CD14-positive monocyte (primary cell): ENCODE data around the gene BANK1. TPM values are rescaled to one million over a fixed set of nuclear protein-coding genes. Genes with fewer than 3 reads are reported as not detected.

Source experiments
- DNase-seq, 3 donors: peaks; one replicate each; pipeline ENCODE4 v3.0.0-alpha.2; 2011 to 2022
- H2AFZ ChIP-seq: 2 replicates; pipeline ENCODE4 v1.6.0; 2012; ENCODE audit warnings: mild to moderate bottlenecking, low read depth, low read length, inconsistent platforms; ENCODE audit not compliant: insufficient read depth, poor library complexity, severe bottlenecking
- H3K27ac ChIP-seq, 2 donors: 1 replicate in 1 of 2; 2 replicates in 1 of 2; pipeline ENCODE4 v1.5.1; 2012 to 2013; ENCODE audit warnings: low read length in 2 of 2, control low read depth in 1 of 2, inconsistent platforms in 1 of 2, low read depth in 1 of 2, mild to moderate bottlenecking in 1 of 2
- H3K27me3 ChIP-seq, 2 donors: one replicate each; pipeline versions ENCODE4 v1.6.0 to v1.6.1; 2011 to 2013; ENCODE audit warnings: low read length in 2 of 2; ENCODE audit not compliant: control insufficient read depth in 2 of 2, insufficient read depth in 2 of 2
- H3K36me3 ChIP-seq, 2 donors: replicated peaks in 1 of 2; 1 replicate in 1 of 2; 2 replicates in 1 of 2; pipeline versions ENCODE4 v1.5.1 to v1.6.1; 2012 to 2013; ENCODE audit warnings: low read length in 2 of 2, control low read depth in 1 of 2, inconsistent platforms in 1 of 2, mild to moderate bottlenecking in 1 of 2; ENCODE audit not compliant: insufficient read depth in 2 of 2, control insufficient read depth in 1 of 2
- H3K4me1 ChIP-seq, 2 donors: 1 replicate in 1 of 2; 2 replicates in 1 of 2; pipeline versions ENCODE4 v1.5.1 to v1.6.1; 2012 to 2013; ENCODE audit warnings: low read length in 2 of 2, control low read depth in 1 of 2, inconsistent platforms in 1 of 2, mild to moderate bottlenecking in 1 of 2, moderate library complexity in 1 of 2; ENCODE audit not compliant: insufficient read depth in 2 of 2, control insufficient read depth in 1 of 2
- H3K4me2 ChIP-seq: replicated peaks from 2 replicates; pipeline ENCODE3; 2012; ENCODE audit warnings: low read length, moderate library complexity, mild to moderate bottlenecking; ENCODE audit not compliant: poor library complexity, severe bottlenecking; ENCODE audit errors: extremely low read depth
- H3K4me3 ChIP-seq, 3 experiments: fragments of 200-600 bp in 1 of 3; sonication (generic) in 1 of 3; replicated peaks in 1 of 3; 1 replicate in 2 of 3; 2 replicates in 1 of 3; pipeline ENCODE4 v1.5.1; 2011 to 2013; ENCODE audit warnings: low read length in 3 of 3, mild to moderate bottlenecking in 3 of 3, control low read depth in 2 of 3, low read depth in 2 of 3, inconsistent platforms in 1 of 3, moderate library complexity in 1 of 3
- H3K79me2 ChIP-seq: 2 replicates; pipeline ENCODE4 v1.6.0; 2012; ENCODE audit warnings: mild to moderate bottlenecking, control low read depth, inconsistent platforms, low read length, moderate library complexity; ENCODE audit not compliant: insufficient read depth
- H3K9ac ChIP-seq: 2 replicates; pipeline ENCODE4 v1.6.0; 2017; ENCODE audit warnings: low read length, mild to moderate bottlenecking; ENCODE audit not compliant: insufficient read depth, poor library complexity, severe bottlenecking
- H3K9me3 ChIP-seq, 2 donors: replicated peaks in 1 of 2; 1 replicate in 1 of 2; 2 replicates in 1 of 2; pipeline versions ENCODE4 v1.5.1 to v1.6.1; 2012 to 2013; ENCODE audit warnings: low read length in 2 of 2, control low read depth in 1 of 2; ENCODE audit not compliant: control insufficient read depth in 1 of 2, insufficient read depth in 1 of 2
- H4K20me1 ChIP-seq: 2 replicates; pipeline ENCODE4 v1.6.0; 2012; ENCODE audit warnings: mild to moderate bottlenecking, low read length, control low read depth, moderate library complexity; ENCODE audit not compliant: insufficient read depth
- H3K27ac Mint-ChIP-seq, 7 donors: one replicate each; pipeline ENCODE4 v1.8.0; 2020; ENCODE audit warnings: mild to moderate bottlenecking in 7 of 7, mixed read lengths in 7 of 7, moderate library complexity in 6 of 7, inconsistent platforms in 2 of 7
- H3K27me3 Mint-ChIP-seq, 3 donors: one replicate each; pipeline ENCODE4 v1.8.0; 2021 to 2022; ENCODE audit warnings: low read depth in 3 of 3, mild to moderate bottlenecking in 3 of 3, mixed read lengths in 3 of 3, moderate library complexity in 3 of 3, inconsistent platforms in 1 of 3
- H3K36me3 Mint-ChIP-seq, 2 donors: one replicate each; pipeline ENCODE4 v1.8.0; 2020; ENCODE audit warnings: mixed read lengths in 2 of 2, inconsistent platforms in 1 of 2, mild to moderate bottlenecking in 1 of 2
- H3K4me1 Mint-ChIP-seq: one replicate; pipeline ENCODE4 v1.8.0; 2020; ENCODE audit warnings: mild to moderate bottlenecking, mixed read lengths
- H3K4me3 Mint-ChIP-seq, 2 donors: one replicate each; pipeline ENCODE4 v1.8.0; 2020; ENCODE audit warnings: mild to moderate bottlenecking in 2 of 2, mixed read lengths in 2 of 2, moderate library complexity in 1 of 2
- H3K9me3 Mint-ChIP-seq, 7 donors: one replicate each; pipeline ENCODE4 v1.8.0; 2020 to 2022; ENCODE audit warnings: mixed read lengths in 7 of 7, mild to moderate bottlenecking in 6 of 7, moderate library complexity in 6 of 7, inconsistent platforms in 2 of 7
- CTCF ChIP-seq: fragments of 200-600 bp; IDR thresholded peaks from one replicate; pipeline ENCODE4 v1.8.0; 2022; ENCODE audit warnings: antibody characterized with exemption, mild to moderate bottlenecking
- WGBS: methylation state at CpG from one replicate; pipeline ENCODE4 v1.1.5; 2013; ENCODE audit warnings: missing lambda C conversion rate; ENCODE audit not compliant: insufficient coverage; 5-methylcytosine and 5-hydroxymethylcytosine counted together
- intact Hi-C, 2 donors: fragments of 100-400 bp; cut with micrococcal nuclease; formaldehyde crosslinking; loops; one replicate each; pipeline versions ENCODE4 v1.15.0 to v1.15.1; 2023
- polyA plus RNA-seq, 3 donors: library from polyadenylated mRNA; depleted of rRNA in 1 of 3; unstranded in 2 of 3; stranded (reverse) in 1 of 3; fragments of 300-500 nt in 2 of 3; fragments of >200 nt in 1 of 3; fragmentation: Illumina TruSeq in 2 of 3; gene quantifications; 1 replicate in 2 of 3; 2 replicates in 1 of 3; pipeline ENCODE4 v1.2.3, GENCODE V29; 2012 to 2021

Gene BANK1
- polyA plus RNA-seq, 3 donors = 2.6 to 5.2 (median 2.9) TPM

- Mint-ChIP-seq H3K27me3 (peaks cover 0 to 1% (median 0%) of the 10 kb centered on the region in 3 donors), H3K4me3 (no peak overlapping the region), H3K4me1 (no peaks in the 10 kb centered on the region), H3K27ac (no peak overlapping the region), H3K9me3 (peaks cover 0 to 7% (median 0%) of the 10 kb centered on the region in 7 donors), H3K36me3 (no peaks in the 10 kb centered on the region)
- H4K20me1 ChIP-seq = no peaks in the 10 kb centered on the region
- no peaks in the 10 kb centered on the region for H3K27me3 ChIP-seq
- H3K9ac ChIP-seq = no peak overlapping the region
- no peak for DNase-seq
- H3K9me3 ChIP-seq = no peaks in the 10 kb centered on the region
- no peak for TF ChIP-seq CTCF
- H3K79me2 ChIP-seq = no peaks in the 10 kb centered on the region
- no peak overlapping the region for H2AFZ ChIP-seq
- H3K27ac ChIP-seq = no peak overlapping the region
- H3K4me2 ChIP-seq = no peak overlapping the region
- H3K4me1 ChIP-seq = no peaks in the 10 kb centered on the region
- H3K36me3 ChIP-seq = no peaks in the 10 kb centered on the region
- no peak overlapping the region for H3K4me3 ChIP-seq
- intact Hi-C loops = no loop called here
Measured at GRCh38 chr4:102055805-102056204, 265.3 kb downstream of the BANK1 start.

- Histone ChIP-seq H3K4me1 (no peaks in the 10 kb centered on the region), H4K20me1 (no peaks in the 10 kb centered on the region), H3K4me3 (no peak overlapping the region), H3K36me3 (no peaks in the 10 kb centered on the region), H3K9ac (no peak overlapping the region), H3K4me2 (no peak overlapping the region), H3K27ac (no peak overlapping the region), H2AFZ (no peak overlapping the region), H3K27me3 (no peaks in the 10 kb centered on the region), H3K79me2 (no peaks in the 10 kb centered on the region), H3K9me3 (no peaks in the 10 kb centered on the region)
- Mint-ChIP-seq H3K9me3 (peaks cover 0 to 5% (median 0%) of the 10 kb centered on the region in 7 donors), H3K27me3 (peaks cover 0 to 1% (median 0%) of the 10 kb centered on the region in 3 donors), H3K36me3 (no peaks in the 10 kb centered on the region), H3K4me3 (no peak overlapping the region), H3K27ac (peak overlapping the region in 1 of 7 donors; percentile 79), H3K4me1 (no peaks in the 10 kb centered on the region)
- intact Hi-C loops = no loop called here
- WGBS = 100% methylated on average over 2 of the region's 4 CpGs
- no peak for DNase-seq
- no peak for TF ChIP-seq CTCF
Measured at GRCh38 chr4:102057122-102057521, 266.6 kb downstream of the BANK1 start.
